ENCODE measurements around the gene EIF5.

EIF5 gene

DNA sequence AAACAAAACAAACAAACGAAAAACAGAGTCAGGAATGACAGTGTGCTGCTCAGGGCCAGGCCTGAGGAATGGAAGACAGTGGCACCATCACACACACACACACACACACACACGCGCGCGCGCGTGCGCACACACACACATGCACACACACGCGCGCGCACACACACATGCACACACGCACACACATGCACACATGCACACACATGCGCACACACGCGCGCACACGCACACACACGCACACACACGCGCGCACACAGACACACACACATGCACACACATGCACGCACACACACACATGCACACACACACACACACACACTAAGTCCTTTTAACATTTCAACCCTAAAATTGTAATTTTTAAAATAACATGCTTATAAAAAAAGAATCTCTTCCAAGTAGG lies 38.0 kb downstream of the EIF5 start:
- no peak for DNase-seq (ENCODE audit: low read depth in 2 of 2)

DNA sequence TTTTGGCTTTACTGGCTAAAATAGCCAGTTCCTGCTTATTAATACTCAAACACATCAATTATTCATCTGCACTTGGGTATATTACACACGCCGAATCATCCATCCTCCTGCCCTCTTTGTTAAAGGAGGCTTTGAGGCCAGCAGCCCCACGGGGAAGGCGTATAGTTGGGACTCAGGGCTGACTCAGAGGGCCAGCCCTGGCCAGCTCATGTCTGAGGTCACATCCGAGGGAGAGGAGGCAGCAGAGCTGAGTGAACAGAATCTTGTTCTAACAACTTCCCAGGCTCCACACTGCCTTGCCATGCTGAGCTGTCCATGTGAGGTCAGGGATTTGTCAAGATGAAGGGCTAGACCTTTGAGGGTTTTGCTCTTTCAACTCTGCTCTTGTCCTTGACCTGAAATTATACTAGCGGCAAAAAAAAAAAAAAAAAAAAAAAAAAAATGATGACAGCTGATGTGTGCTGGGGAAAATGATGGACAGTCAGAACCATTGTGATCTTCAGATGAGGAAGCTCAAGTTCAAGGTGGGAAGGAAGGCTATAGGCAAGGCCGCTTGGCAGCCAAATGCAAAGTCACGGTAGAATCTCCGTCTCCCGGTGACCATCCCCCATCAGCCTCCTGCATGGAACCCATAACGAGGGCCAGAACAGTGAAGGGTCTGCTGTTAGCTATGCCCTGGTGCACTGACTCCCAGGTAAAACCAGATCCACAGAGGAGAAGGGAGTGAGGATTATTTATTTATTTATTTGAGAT lies 38.7 kb downstream of the EIF5 start:
- peak in 1 of 2 donors; percentile 33 for DNase-seq (ENCODE audit: low read depth in 2 of 2)

DNA sequence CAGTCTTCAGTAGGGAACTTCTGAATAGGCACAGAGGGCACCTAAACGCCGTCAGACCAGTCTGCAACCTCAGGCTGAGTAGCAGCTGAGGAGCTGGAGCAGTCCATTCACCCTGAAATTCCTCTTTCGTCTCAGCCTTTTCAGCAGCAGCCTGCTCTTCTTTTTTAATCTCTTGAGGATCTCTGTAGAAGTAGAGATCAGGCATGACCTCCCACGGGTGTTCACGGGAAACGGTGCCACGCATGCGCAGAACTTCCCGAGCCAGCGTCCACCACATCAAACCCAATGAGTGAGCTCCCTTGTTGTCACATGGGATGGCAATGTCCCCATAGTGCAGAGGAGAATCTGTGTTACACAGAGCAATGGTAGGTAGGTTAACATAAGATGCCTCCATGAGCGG lies 40.1 kb downstream of the EIF5 start:
- DNase-seq (ENCODE audit: low read depth in 2 of 2): no peak

DNA sequence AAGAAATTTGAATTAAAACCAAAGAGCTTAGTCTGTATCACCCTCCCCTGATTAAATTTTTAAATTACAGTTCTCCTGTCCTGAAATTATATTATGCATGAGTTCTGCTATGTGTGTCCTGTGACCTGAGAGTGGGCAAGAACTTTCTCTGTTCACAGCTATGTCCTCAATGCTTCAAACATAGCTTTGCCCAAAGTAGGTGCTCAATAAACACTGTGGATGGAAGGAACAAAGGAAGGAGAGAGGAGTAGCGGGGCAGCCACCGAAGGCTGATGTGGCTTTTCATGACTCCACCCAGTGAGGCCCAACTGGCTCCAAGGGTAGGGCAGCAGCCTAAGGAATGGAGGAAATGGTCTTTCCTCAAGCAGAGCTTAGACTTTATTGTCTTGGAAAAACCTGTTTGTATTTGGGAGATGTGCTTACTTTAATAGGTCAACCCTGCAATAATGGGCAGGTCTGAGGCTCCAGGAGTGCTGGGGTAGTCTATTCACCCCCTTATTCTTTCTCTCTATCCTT lies 43.5 kb downstream of the EIF5 start:
- DNase-seq (ENCODE audit: low read depth in 2 of 2): no peak

GRCh38 chr14:103378038-103378854 lies 44.2 kb downstream of the EIF5 start:
- DNase-seq (ENCODE audit: low read depth in 2 of 2): no peak

DNA sequence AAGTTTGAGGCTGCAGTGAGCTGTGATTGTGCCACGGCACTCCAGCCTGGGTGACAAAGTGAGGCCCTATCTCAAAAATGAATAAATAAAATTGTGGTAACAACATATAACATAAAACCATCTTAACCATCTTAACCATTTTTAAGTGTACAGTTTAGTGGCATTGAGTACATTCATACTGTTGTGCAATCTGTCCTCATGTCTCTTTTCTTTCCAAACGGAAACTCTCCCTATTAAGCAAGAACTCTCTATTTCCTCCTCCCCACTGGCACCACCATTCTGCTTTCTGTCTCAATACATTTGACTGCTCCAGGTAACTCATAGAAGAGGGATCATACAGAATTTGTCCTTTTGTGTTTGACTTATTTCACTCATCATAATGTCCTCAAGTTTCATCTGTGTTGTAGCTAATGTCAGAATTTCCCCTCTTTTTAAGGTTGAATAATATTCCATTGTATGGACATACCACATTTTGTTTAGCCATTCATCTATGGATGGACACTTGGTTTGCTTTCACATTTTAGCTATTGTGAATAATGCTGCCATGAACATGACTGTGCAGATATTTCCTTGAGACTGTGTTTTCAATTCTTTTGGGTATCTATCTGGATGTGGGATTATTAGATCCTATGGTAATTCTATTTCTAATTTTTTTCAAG lies 46.8 kb downstream of the EIF5 start:
- DNase-seq (ENCODE audit: low read depth in 2 of 2): no peak

- no peak for DNase-seq (ENCODE audit: low read depth in 2 of 2)
These were observed 48.3 kb downstream of the EIF5 start for GRCh38 chr14:103382376-103382775.

DNA sequence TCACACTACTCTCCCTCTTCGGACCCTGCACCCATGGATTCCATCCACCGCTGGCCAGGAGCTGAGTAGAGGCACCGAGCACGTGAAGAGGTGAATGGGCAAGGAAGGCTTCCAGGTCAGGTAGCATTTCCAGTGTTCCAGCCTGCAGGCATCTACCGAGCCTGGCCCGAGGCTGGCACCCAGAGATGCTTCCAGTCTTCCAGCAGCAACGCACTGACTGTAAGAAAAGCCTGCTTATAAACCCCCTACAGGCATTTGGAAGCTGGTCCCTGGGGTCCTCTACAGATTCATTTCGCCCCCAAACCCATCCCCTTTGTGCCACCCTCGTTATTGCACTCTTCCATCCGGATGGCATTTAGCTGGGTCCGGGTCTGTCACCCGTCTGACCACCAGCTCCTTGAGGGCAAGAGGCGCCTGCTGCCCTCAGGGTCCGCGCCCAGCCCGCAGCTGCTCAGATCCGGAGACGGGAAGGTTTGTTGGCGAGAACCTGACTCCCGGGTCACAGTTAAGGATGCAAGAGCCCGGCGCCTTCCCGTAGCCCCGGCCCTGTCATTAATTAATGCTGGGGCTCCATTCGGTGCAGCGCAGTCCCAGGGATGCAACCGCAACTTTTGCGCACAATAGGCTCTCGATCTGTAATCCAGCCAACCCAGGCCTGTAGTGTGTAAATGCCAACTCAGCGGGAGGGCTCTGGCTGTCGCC lies 50.6 kb downstream of the EIF5 start:
- DNase-seq (ENCODE audit: low read depth in 2 of 2): no peak

DNA sequence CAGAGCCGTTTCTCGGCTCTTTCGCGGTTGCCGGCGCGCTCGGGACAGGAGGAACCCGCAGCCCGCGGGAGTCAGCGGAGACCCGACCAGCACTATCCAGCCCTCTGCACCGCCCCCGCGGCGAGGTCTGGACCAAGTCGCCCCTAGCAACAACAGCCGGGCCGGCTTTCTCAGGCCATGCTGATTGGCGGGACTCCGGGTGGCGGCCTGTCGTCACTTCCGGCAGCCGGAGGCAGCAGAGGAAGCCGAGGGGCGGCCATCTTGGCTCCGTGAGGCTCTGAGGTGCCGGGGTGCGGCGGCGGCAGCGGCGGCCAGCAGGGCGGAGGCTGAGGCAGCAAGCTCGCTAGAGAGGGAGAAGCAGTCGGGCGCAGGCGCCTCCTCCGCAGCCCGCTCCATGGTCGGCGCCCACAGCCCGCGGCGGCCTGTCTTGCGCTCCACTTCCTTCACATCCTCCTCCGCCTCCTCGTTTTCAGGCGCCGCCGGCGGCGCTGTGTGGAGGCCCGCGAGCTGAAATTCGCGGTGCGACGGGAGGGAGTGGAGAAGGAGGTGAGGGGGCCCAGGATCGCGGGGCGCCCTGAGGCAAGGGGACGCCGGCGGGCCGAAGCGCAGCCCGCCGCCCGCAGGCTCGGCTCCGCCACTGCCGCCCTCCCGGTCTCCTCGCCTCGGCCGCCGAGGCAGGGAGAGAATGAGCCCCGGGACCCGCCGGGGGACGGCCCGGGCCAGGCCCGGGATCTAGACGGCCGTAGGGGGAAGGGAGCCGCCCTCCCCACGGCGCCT lies 51.3 kb downstream of the EIF5 start, which contains the start of gene MARK3:
MARK3 (plus strand) TSS at position 264 of the 777 bp plus-strand sequence. CDS start 615 bp downstream, outside the sequence.
- peak; percentile 96 to 97 for DNase-seq (ENCODE audit: low read depth in 2 of 2)

GRCh38 chr14:103385929-103386712 lies 52.1 kb downstream of the EIF5 start:
- no peak for DNase-seq (ENCODE audit: low read depth in 2 of 2)

GRCh38 chr14:103386713-103387329 lies 52.8 kb downstream of the EIF5 start:
- DNase-seq (ENCODE audit: low read depth in 2 of 2): no peak

DNA sequence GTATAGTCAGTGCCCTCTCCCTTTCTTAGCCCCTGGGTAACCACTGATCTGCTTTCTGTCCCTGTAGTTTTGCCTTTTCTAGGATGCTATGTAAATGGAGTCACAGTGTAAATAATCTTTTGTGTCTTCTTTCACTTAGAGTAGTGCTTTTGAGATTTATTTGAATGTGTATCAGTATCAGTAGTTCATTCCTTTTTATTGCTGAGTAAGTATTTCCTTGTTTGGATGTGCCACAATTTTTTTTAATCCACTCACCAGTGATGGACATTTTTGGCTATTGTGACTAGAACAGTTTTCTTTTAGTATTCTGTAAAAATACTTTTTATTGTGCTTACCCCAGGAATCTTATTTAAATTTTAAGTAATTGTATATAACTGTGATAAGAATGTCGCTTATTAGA lies 54.6 kb downstream of the EIF5 start:
- no peak for DNase-seq (ENCODE audit: low read depth in 2 of 2)

DNA sequence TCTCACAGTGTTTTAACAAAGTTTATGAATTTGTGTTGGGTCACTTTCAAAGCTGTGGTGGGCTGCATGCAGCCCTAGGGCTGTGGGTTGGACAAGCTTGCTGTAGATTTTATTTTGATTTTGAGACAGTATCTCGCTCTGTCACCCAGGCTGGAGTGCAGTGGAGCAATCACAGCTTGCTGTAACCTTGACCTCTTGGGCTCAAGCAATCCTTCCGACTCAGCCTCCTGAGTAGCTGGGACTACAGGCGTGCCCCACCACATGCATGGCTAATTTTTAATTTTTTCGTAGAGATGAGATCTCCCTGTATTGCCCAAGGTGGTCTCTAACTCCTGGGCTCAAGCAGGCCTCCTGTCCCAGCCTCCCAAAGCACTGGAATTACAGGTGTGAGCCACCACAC lies 56.6 kb downstream of the EIF5 start:
- no peak for DNase-seq (ENCODE audit: low read depth in 2 of 2)

GRCh38 chr14:103391048-103391447 lies 57.0 kb downstream of the EIF5 start:
- DNase-seq (ENCODE audit: low read depth in 2 of 2): no peak

DNA sequence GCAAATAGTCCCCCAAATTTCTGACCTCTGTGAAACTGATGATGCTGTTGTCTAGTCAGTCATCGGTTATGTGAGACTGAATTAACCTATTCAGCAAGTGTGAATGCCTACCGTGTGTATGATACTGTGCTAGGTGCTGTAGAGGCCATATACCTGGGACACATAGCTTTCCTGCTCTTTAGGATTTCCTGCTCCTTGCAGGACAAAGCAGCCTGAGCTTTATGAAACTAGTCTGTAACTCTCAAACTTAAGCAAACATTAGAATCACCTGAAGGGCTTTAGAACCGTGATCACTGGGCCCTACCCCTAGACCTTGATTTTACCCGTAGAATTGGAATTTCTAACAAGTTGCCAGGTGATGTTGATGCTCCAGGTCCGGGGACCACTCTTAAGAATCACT lies 58.1 kb downstream of the EIF5 start:
- no peak for DNase-seq (ENCODE audit: low read depth in 2 of 2)

DNA sequence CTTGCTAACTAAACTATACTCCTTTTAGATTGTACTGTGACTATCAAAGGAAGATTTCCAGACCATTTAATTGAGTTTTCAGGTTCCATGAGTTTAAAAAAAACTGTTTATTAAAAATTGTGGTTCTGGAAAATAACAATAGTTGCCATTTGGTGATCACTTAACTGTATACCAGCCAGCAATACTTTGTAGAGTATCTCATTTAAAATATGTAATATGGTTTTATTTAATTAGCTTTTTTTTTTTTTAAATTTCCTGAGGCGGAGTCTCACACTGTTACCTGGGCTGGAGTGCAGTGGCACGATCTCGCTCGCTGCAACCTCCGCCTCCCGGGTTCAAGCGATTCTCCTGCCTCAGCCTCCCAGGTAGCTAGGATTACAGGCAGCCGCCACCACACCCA lies 58.5 kb downstream of the EIF5 start:
- DNase-seq (ENCODE audit: low read depth in 2 of 2): no peak

DNA sequence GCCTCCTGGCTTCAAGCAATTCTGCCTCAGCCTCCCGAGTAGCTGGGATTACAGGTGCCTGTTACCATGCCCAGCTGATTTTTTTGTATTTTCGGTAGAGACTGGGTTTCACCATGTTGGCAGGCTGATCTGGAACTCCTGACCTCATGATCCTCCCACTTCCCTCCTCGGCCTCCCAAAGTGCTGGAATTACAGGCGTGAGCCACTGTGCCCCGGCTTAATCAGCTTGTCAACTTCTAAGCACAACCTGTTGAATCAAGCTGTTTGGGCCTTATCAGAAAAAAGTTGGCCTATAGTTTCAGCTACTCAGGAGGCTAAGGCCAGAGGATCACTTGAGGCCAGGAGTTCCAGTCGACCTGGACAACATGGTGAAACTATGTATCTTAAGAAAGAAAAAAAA lies 59.0 kb downstream of the EIF5 start:
- no peak for DNase-seq (ENCODE audit: low read depth in 2 of 2)

DNA sequence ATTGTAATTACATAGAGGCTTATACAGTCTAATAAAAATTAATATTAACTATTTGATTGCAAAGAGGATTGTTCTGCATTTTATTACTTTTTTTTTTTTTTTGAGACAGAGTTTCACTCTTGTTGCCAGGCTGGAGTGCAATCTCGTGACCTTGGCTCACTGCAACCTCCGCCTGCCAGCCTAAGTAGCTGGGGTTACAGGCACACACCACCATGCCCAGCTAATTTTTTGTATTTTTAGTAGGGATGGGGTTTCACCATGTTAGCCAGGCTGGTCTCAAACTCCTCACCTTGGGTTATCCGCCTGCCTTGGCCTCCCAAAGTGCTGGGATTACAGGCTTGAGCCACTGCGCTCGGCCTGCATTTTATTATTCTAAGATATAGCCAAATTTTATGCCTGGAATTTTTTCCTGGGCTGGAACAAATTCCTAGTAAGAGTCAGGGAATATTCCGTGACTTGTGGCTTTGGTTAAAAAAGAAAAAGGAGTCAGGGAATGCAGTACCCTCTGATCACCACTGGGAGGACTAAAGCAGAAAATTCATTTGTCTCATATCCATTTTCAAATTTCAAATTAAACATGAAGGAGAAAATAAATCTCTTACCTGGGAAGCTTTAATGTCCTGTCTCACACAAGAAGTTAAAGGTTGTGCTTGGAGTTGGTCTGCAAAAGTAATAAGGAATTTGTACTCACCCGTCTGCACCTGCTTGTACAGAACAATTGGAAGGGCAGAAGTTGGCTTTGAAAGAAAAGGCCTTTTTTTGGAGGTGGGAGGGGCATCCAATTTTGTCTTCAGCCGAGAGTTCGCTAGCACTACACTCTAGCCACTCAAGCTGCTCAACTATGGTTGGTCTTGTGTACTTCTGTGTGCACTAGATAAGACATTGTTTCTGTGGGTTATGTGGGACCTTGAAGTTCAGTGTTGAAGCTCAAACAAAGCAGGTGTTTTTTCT lies 59.9 kb downstream of the EIF5 start:
- no peak for DNase-seq (ENCODE audit: low read depth in 2 of 2)
